HG03097 (cell line): ENCODE data around the gene HDLBP.

Experiments
- ATAC-seq: cut with Tn5 transposase; IDR thresholded peaks from one replicate; pipeline ENCODE4 v1.9.1; 2021; ENCODE audit not compliant: unreplicated experiment, low FRiP score

HDLBP gene

DNA sequence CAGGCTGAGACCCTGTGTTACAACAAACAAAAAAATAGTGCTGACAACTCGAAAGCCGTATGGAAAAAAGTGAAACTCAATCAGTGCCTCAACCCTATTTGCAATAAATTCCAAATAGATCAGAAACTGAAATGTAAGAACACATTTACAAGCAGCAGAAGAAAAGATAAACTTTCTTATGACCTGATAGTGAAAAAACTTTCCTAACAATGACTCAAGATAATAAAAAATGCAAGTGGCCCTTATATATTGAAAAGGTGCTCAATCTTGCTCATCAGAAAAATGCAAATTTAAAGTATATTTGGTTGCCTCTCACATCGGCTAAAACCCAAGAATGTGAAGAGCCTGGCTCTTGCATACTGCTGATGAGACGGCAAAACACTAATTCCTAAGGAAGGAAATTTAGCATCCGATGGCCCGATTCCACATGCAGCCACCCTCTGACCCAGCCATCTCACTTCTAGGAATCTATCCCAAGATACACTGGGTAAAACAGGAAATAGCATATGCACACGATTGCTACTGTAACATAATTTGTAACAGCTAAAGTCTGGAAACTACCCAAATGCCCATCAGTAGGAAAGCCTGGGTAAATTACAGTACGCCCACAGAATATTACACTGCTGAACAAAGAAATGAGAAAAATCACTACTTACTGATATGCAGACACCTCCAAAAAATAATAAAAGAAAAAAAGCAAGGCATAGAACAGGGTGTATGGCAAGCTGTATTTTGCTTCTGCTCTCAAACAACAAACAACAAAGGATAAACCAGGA is 56.8 kb downstream of the HDLBP start:
- ATAC-seq: no peak

DNA sequence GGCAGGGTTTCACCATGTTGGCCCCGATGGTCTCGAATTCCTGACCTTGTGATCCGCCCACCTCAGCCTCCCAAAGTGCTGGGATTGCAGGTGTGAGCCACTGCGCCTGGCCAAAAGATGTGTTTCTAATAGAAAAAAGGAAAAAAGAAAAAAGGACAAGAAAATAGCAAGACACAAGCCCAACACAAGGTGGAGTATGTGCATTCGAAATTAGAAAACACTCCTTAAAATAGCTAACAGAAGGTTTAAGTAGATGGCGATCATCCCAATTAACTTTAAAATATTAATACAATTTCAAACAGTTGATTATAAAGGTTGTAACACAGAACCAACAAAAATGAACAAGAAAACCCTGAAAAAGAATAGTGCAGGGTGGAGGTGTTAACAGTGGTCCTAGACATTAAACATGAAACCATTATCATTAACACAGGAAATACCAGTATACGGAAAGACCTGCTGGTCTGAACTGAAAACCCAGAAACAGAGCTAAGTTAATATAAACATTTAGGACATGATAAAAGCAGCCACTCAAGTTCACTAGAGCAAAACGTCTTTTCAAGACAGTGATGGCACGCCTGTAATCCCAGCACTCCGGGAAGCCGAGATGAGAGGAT is 57.9 kb downstream of the HDLBP start:
- no peak for ATAC-seq

DNA sequence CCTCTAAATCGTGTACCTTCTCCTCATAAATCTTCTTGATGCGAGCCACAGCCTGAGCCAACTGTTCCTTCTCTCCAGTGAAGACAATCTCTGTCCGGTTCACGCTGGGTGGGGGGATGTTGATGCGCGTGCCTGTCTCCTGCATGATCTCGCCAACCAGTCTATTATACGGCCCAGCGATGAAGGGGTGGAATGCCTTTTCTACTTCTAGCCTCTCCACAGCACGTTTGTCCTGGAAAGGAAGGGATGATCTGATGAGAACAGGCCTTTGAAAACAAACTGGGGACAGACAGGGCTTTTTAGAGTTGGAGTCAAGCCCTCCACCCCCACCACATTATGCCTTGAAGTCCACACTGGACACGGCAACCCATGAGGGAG is 59.3 kb downstream of the HDLBP start:
- ATAC-seq: no peak

DNA sequence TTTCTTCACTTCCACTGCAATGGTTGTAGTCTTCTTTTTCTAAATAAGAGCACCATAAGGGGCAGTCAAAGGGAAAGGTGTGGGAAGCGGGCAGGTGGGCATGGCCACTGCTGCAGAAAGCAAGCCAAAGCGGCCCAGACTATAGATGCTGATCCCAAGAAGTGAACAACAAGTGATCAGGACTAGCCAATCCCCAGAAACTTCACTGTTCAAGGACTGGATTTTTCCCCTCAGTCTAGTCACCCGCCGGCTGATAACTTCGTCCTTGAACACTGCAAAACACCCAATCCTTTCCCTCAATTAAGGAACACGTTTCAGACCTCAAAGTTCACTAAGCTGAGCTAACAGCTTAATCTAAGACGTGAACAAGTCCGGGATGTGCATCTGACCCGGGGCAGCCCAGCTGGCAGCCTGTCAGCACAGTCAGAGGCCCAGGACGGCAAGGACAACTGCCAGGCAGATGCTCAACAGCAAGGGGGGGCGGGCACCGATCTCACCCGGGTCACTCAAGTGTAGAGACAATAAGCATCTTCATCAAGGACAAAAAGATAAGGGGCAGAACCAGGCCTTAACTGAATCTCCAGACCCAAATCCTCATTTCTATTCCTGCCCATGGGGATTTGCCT is 59.8 kb downstream of the HDLBP start:
- ATAC-seq: no peak

DNA sequence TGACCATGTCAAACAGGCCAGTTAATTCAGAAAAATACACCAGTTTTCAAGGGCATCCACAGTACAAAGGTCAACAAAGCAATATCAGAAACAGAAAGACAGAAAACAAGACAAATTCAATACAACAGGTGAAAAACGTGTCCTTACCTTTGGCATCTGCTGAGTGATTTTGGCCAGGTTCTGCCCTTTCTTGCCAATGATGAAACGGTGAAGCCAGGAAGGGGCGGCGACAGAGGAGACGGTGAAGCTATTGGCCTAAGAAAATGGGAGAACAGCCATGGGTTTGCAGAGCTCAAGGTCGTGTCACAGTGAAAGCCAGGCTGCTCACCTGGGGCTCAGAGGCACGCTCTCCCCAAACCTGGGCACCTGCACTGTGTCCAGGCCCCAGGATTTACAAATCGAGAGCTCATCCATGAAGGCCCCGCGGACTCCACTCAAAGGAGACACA is 60.5 kb downstream of the HDLBP start:
- ATAC-seq: no peak

DNA sequence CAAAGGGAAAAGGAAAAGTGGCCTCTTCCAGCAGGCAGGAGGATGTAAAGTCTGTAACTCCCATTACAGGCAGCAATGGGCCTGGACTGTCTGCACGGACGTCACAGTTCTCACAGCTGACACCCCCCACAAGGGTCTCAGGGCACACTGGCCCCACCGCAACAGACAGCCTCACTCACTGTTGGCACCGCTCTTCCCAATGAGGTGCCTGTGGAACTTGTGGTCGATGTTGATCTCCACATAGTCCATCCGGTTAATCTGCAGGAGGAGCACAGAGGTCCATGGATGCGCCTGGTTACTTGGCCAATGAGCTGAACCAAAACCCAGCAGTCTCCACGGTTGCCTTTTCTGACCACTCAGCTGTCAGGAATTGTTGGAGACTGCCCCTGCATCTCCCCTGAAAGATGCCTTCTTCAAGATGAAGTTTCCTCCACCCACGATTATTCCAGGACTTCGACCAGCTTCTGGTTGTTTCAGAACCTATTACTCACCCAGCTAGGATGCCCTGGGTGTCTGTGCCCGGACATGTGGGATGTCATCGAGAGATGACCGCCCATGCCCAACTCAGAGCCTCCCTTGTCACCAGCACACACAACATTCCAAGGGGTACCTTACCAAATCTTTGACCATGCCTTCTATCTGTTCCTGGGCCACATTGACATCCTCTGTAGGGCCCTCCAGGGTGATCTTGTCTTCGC is 62.5 kb downstream of the HDLBP start:
- no peak for ATAC-seq

DNA sequence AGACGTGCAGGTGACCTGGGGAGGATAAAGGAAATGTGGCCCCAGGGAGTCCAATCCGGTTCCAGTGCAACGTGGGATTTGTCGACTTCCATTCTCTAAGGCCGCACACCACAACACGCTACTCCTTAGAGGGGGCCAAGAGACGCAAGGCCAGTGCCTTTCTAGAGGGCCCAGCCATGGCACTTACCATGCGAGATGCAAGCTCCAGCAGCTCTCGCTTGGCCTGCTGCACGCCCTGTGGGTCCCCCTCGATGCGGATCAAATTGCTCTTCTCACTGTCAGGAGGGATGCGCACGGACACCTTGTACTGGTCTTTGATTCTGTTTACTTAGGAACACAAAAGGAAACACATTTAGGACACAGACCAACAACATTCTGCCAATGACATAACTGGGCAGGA is 65.8 kb downstream of the HDLBP start:
- ATAC-seq: no peak

DNA sequence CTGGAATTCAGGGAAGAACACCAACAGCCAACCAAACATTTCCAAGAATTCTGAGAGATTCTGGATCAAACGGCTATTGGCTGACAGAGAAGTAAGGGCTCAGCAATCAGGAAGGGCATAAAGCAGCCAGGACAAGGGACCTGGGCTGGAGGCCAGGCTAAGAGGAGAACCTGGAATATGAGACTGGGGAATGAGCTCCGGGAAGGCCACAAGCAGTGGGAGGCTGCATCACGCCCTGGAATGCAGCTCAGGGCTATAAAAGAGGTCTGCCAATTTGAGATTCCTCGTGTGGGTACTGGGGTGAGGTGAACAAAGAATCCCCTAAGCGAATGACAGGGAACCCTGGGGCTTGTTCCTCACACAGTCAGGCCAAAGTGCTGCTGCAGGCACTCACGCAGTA is 66.6 kb downstream of the HDLBP start:
- ATAC-seq: no peak

DNA sequence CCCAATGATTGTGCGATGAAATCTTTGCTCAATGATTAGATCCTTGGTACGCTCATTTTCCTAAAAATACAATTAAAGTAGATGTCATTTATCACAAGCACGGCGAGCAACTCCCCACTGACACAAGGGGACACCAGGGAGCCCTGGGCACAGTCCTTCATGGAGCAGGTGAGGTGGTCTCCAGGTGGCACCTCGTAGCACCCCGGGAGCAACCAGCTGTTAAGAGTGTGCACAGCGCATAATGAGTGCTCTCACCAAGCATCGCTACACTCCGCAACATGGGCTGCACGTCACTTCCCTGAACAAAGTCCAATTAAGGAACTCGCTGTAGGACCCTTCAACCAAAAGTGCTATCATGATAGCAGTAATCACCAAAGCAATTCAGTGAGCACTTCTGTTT is 67.2 kb downstream of the HDLBP start:
- no peak for ATAC-seq

DNA sequence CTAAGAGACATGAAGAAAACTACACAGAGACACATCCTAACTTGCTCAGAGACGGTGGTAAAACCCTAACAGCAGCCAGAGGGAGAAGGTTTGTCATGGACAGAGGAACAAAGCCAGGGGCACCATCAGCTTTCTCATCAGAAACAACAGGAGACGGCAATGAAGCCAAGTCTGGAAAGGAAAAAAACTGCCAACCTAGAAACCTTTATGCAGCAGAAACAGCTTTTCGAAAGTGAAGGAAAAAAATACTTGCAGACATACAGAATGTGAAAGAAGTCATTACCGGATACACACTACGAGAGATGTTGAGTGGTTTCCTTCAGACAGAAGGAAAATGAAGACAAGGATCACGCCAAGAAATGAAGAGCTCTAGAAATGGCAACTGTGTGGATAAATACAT is 71.1 kb downstream of the HDLBP start:
- no peak for ATAC-seq

DNA sequence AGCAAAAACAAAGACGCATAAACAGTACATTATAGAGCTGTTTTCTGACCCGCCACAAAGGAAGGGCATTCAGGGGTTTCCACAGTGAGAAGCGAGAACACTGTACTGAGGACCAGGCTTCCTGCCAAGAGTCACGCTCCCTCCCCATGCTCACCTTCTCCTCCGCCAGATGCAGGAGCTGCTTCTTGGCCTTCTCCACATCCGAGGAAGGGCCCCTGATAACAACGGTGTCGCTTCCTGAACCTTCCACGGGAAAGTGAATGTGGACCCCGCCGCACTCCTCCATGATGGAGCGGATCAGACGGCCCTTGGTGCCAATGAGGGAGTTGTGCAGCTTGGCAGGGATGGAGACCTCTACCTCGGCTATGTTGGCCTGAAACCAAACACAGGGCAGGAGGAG is 73.2 kb downstream of the HDLBP start:
- no peak for ATAC-seq

DNA sequence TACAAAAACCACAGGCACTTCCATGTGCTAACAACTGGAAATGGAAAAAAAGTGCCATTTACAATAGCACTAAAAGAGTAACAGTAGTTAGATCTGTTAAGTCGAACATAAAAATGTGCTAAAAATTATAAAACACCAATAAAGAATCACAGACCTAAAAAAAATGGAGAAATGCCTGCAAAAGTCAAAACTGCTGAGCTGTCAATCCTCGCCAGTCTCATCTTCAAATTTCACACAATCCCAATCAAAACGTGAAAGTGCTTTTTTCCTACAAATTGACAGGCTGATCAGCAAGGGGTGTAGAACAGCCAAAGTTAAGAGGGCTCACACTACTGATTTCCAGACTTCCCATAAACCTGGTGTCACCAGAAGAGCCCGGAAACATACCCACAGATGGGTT is 73.8 kb downstream of the HDLBP start:
- no peak for ATAC-seq

DNA sequence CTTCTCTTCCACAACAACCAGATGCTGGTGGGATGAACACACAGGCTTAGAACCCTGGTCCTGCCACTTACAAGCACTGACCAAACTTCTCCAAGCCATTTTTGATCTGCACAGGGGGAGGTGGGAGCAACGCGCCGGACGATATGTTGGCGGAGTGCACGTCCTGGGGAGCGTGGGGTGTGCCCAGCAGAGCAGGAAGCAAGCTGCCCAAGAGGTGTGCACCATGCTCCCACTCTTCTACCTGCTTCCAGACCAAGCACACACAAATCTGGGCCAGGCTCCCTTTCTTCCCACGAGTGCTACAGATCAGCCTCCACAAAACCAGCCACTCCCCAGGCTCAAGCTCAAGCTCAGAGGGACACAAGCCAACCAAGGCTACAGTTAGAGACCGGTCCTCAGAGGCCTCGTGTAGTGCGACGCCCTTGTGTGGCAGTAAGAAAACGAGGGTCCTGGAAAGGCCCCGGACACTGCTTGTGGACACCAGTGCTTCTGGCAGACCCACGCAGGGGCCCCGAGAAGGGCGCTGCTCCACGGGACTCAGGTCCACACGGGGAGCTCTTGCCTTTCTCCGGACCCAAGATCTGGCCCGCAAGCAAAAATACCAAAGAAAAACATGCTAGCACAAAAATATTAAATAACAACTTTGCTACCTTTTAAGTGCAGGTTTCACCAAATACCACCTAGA is 75.0 kb downstream of the HDLBP start:
- no peak for ATAC-seq

DNA sequence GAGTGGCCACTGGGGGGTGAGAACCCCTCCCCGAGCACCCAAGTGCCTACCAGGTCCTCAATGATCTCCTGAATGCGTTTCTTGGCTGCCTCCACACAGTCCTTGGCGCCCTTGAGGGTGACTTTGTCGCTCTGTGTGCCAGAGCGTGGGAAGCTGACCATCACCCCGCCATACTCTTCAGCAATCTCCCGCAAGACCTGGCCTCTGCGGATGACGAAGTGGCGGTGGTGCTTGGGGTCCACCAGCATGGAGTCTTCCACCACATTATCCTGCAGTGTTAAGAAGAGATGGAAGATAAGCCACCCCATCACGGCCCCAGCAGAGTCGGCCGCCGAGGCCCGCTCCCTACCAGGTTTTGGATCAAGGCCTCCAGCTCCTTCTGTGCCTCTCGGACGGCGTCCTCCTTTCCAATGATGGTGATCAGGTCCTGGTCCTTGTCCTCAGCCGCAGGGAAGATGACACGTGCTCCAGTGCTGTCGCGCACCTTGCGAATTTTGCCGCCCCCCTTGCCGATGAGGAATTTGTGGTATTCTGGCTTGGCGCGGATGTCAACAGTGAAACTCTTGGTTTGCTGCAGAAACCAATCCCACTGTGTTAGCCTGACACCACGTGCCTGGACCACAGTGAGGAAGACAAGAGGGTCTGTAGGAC is 75.8 kb downstream of the HDLBP start:
- no peak for ATAC-seq

DNA sequence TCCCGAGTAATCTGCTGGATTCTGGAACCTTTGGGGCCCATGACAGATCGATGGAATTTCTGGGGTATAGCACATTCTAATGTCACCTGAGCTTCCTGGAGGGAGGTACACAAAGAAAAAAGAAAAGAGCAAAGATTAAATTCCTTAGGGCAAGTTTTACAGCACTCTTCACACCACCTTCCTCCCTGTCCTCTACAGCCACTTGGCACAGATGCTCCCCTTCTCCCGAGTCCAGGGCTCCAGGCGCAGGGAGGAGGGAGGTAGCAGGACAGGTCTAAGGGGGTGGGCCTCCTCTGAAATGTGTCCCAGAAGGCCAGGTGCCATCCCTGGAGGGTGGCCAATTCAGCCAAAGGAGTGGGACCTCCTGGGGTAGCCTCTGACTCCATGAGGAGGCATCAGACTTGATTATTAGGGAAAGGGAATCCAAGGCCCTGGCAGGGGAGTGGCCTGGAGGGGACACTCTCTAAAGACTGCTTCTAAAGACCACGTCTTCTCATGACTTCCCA is 76.7 kb downstream of the HDLBP start:
- ATAC-seq: no peak

DNA sequence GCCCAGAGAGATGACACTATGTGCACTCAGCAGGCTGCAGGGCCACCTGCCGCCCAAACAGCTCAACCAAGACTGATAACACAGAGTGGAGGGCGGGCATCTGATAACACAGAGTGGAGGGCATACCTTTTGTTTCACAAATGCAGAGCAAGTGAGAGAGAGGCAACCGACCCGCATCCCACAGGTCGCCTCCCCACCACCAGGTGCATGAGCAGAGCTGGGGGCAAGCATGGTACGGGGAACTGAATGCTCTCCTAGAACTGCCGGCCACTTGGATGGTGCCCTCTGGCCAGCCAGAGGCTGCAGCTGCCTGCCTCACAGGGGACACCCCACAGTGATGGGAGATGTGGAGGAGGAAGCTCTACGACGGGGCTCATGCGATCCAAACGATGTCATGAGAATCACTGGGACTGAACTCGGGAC is 77.5 kb downstream of the HDLBP start:
- no peak for ATAC-seq

DNA sequence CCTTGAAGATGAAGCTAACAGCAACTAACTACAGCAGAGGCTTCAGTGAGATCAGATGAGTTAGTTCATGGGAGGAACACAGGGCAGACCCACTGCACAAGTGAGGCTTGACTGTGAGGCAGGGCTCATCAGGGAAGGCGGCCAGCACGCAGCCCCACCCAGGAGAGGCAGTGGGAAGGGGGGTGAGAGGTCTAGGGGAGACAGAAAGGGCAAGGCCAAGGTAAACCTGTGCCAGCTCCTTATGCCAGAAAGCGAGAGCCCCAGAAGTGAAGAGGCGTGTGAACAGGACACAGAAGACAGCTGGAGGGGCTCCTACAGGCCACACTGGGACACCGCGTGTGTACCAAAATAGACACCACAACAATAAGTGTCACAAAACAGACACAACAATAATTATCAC is 78.4 kb downstream of the HDLBP start:
- ATAC-seq: no peak

DNA sequence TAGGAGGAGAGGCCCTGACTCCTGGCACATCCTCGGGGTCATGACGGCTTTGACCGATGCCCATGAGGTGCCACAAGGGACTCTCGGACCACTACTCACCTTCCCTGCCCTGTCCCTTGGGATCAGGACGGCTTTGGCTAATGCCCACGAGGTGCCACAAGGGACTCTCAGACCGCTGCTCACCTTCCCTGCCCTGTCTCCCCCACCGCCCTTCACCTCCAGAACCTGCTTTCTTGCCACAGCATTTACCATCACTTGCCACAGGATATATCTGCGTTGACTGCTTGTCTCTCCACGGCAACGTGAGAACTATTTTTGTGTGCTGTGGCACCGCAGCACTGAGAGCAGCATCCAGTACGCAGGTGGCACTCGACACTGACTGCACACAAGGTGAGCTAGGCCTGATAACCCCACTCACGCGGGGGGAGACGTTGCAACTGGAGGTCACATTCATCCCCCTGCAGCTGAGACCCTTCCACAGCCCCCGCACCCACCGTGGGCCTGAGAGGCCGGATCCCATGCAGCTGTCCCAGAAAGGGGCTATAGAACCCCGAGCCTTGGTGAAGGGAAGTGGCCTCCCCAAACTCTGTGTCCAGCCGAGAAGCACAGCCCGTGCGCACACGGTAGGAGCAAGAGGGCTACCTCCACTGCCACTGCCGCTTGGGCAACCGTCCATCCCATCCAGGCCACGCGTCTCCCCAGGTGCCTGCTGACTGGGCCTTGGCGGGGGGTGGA is 79.4 kb downstream of the HDLBP start:
- ATAC-seq: no peak

DNA sequence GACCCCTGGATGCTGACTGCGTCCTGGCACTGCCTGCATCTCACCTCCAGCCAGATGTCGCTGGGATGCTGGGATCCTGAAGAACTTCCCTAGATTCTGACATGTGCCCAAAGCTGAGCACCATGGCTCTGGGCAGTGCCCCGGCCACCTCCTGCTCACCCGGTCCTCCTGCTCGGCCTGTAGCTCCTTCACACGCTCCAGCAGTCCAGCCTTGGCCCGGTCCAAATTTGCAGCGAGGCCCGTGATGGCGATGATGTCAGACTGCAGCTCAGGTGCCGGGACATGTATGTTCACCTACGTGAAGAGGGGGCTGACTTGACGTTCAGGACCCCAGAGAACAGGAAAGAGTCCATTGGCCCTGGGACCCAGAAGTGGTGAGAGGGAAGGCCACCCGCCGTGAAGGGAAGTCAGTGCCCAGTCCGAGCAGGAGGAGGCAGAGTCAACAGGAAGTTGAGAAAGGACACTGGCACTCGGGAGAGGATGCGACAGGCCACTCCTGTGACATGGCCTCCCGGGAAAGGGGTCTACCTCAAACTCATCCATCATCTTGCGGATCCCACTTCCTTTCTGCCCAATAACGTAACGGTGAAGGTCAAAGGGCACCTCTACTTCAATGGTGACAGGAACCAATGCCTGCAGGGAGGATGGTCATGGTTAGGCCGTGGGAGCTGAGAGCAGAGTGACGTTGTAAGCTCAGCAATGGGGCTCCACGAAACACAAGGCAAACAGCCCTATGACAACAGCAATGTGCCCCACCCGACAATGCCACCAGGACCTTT is 80.3 kb downstream of the HDLBP start:
- ATAC-seq: no peak
